Gastroesophageal sphincter (tissue), 3 donors: ENCODE data around the gene CP.

Source experiments
- EP300 ChIP-seq: sonication (generic); formaldehyde crosslinking; IDR thresholded peaks from one replicate; pipeline ENCODE4 v1.6.1; 2017; ENCODE audit warnings: antibody characterized with exemption, mild to moderate bottlenecking
- POLR2A ChIP-seq, 2 donors: fragments of 450-650 bp; IDR thresholded peaks; one replicate each; pipeline ENCODE4 v1.6.1; 2017; ENCODE audit warnings: antibody characterized with exemption in 2 of 2, mild to moderate bottlenecking in 2 of 2, moderate library complexity in 1 of 2
- TF ChIP-seq, protein P1 (sequence below), 4 experiments: fragments of 200-600 bp in 2 of 4; fragments of 450-650 bp in 2 of 4; sonication (generic) in 1 of 4; IDR thresholded peaks; one replicate each; pipeline ENCODE4 v1.5.1; 2017 to 2019; ENCODE audit warnings: antibody characterized with exemption in 4 of 4, mild to moderate bottlenecking in 2 of 4, moderate library complexity in 2 of 4

DNA sequence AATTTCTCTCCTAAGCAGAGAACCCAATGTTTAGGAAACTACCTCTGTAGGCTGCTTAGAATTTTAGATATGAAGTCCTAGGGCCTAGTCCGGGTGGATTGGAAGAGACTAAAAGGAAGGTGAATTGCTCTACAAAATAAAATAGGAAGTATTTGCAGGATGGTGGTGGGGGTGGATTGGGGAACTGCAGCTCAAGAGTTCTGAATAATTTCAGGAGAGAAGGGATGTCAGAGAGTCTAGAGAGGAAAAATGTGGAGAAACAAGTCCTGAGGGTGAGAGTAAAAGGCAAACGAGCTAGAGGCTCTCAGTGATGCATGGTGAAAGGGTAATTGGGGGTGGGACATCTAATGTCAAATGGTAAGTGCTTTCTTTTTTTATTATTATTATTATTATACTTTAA is 10.2 kb upstream of the CP start:
- TF ChIP-seq, protein P1, sequence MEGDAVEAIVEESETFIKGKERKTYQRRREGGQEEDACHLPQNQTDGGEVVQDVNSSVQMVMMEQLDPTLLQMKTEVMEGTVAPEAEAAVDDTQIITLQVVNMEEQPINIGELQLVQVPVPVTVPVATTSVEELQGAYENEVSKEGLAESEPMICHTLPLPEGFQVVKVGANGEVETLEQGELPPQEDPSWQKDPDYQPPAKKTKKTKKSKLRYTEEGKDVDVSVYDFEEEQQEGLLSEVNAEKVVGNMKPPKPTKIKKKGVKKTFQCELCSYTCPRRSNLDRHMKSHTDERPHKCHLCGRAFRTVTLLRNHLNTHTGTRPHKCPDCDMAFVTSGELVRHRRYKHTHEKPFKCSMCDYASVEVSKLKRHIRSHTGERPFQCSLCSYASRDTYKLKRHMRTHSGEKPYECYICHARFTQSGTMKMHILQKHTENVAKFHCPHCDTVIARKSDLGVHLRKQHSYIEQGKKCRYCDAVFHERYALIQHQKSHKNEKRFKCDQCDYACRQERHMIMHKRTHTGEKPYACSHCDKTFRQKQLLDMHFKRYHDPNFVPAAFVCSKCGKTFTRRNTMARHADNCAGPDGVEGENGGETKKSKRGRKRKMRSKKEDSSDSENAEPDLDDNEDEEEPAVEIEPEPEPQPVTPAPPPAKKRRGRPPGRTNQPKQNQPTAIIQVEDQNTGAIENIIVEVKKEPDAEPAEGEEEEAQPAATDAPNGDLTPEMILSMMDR (IDR thresholded peaks at IDR 0.05) = no peak
- no peak for TF ChIP-seq POLR2A (IDR thresholded peaks at IDR 0.05)
- no peak for TF ChIP-seq EP300
